ENCODE data around the gene CTTNBP2.

DNA sequence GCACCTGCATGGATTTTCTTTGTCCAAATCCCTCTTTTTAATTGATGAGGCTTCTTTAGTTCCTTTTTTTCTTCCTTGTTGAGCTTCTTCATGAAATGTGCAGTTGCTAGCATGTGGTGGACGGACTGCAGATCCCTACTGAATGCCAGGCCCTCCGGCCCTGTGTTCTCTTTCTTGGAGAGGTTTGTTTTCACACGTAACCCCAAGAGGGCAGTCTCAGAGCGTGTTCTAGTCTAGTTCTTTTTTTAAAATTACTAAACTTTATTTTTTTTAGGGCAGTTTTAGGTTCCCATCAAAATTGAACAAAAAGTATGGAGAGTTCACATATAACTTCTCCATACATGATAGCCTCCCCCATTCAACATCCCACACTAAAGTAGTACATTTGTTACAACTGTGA is 203.4 kb downstream of the CTTNBP2 start:
- TF ChIP-seq POLR2AphosphoS5 (IDR thresholded peaks at IDR 0.05; ENCODE audit: low read depth), result no peak
- TF ChIP-seq, protein P1, sequence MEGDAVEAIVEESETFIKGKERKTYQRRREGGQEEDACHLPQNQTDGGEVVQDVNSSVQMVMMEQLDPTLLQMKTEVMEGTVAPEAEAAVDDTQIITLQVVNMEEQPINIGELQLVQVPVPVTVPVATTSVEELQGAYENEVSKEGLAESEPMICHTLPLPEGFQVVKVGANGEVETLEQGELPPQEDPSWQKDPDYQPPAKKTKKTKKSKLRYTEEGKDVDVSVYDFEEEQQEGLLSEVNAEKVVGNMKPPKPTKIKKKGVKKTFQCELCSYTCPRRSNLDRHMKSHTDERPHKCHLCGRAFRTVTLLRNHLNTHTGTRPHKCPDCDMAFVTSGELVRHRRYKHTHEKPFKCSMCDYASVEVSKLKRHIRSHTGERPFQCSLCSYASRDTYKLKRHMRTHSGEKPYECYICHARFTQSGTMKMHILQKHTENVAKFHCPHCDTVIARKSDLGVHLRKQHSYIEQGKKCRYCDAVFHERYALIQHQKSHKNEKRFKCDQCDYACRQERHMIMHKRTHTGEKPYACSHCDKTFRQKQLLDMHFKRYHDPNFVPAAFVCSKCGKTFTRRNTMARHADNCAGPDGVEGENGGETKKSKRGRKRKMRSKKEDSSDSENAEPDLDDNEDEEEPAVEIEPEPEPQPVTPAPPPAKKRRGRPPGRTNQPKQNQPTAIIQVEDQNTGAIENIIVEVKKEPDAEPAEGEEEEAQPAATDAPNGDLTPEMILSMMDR (IDR thresholded peaks at IDR 0.05; ENCODE audit: insufficient read depth, low read length), result no peak
